Mononuclear cell (primary cell): ENCODE results near the gene PEAK1. TPM values are rescaled to one million over a fixed set of nuclear protein-coding genes. Genes with fewer than 3 reads are reported as not detected.
"Not testable (repeated sequence)": the region's sequence is repeated elsewhere in the genome, so short reads cannot be mapped to it uniquely, and the experiment has no call there.

ENCODE experiments used
- H3K27me3 ChIP-seq: 2 replicates; pipeline ENCODE4 v1.6.0; 2011; ENCODE audit warnings: low read length, control low read depth; ENCODE audit not compliant: insufficient read depth
- H3K4me1 ChIP-seq: 2 replicates; pipeline ENCODE4 v1.5.1; 2011; ENCODE audit warnings: mild to moderate bottlenecking, low read length, control low read depth; ENCODE audit not compliant: insufficient read depth
- H3K4me3 ChIP-seq: 2 replicates; pipeline ENCODE4 v1.5.1; 2011; ENCODE audit warnings: mild to moderate bottlenecking, low read length, moderate library complexity
- H3K9me3 ChIP-seq: 2 replicates; pipeline ENCODE4 v1.5.1; 2011; ENCODE audit warnings: low read depth, mild to moderate bottlenecking, control low read depth, low read length
- total RNA-seq: library from RNA; depleted of rRNA; stranded (reverse); fragments of >200 nt; gene quantifications from one replicate; pipeline ENCODE4 v1.2.3, GENCODE V29; 2012

PEAK1 gene
- total RNA-seq, 1 donor: 10.8 TPM

GRCh38 chr15:77186594-77187011 lies 233.3 kb downstream of the PEAK1 start:
- H3K9me3 ChIP-seq: no peaks in the 10 kb centered on the region
- no peak overlapping the region for H3K4me3 ChIP-seq
- H3K4me1 ChIP-seq: peaks cover 58% of the 10 kb centered on the region
- H3K27me3 ChIP-seq: no peaks in the 10 kb centered on the region

DNA sequence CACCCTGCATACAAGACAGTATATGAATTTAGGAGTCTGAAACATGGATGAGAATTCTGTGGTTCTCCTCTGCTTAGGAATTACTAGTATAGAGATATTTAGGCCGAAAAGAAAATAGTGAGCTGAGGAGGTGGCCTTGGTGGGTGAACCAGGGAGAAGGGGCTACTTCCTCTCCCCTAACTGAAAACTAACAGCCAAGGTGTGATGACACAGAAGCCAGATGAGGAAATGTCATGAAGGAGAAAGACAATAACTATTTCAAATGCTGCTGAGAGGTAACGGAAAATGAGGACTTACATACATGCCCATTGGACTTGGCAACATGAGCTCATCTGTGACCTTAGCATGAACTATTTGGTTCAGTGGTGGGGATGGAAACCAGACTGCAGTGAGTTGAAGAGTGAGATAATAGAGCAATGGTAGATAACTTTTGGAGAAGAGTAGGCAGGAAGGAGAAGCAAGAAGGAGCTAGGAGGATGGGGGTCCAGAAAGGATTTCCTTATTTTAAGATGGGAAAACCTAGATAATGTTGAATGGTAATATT lies 234.6 kb downstream of the PEAK1 start:
- H3K4me1 ChIP-seq: peaks cover 71% of the 10 kb centered on the region
- no peaks in the 10 kb centered on the region for H3K27me3 ChIP-seq
- no peaks in the 10 kb centered on the region for H3K9me3 ChIP-seq
- H3K4me3 ChIP-seq: no peak overlapping the region

GRCh38 chr15:77184352-77184751 lies 235.6 kb downstream of the PEAK1 start:
- H3K4me1 ChIP-seq: peaks cover 77% of the 10 kb centered on the region
- not testable (repeated sequence) for H3K27me3 ChIP-seq, H3K4me3 ChIP-seq, H3K9me3 ChIP-seq

- Histone ChIP-seq H3K27me3 (no peaks in the 10 kb centered on the region), H3K4me3 (no peak overlapping the region), H3K9me3 (no peaks in the 10 kb centered on the region), H3K4me1 (peaks cover 72% of the 10 kb centered on the region)
Measured at GRCh38 chr15:77183066-77183465, 236.8 kb downstream of the PEAK1 start.

DNA sequence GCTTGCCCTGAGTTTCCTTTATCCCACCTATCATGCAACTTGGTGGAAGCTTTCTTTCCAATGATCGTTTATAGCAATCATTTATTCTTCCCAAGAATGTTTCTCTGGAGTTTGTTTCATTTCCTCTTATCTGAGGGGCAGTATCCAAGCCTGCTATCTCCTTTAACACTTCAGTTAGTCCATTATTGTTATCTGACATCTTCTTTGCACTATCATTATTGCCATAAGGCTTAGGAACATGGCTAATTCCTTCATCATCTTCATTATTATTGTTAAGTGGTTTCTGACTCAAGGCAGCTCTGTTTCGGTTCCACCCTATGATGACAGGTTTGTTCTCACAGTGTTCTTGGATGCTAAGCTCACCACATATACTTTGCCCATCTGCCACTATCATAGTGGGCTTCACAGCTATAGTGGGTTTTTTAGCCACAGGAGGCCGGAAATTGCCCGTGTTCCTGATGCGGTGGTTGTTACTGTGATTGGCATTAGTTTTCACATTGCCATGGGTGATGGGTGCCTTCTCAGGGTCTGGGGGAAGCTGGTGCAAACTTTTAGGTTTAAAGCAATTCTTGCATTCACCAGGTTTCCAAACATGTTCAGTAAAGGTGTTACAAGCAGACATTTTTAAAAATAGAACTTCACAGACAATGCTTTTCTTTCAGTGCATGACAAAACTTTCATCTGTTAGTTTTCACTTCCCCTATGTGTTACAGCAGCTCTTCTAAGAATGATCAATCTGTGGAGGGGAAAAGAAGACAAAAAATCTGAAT lies 238.4 kb downstream of the PEAK1 start:
- Histone ChIP-seq H3K4me3 (no peak overlapping the region), H3K27me3 (no peaks in the 10 kb centered on the region), H3K4me1 (peaks cover 56% of the 10 kb centered on the region), H3K9me3 (no peaks in the 10 kb centered on the region)

GRCh38 chr15:77180757-77181156 lies 239.1 kb downstream of the PEAK1 start:
- Histone ChIP-seq H3K4me3 (no peak overlapping the region), H3K4me1 (peaks cover 53% of the 10 kb centered on the region)

DNA sequence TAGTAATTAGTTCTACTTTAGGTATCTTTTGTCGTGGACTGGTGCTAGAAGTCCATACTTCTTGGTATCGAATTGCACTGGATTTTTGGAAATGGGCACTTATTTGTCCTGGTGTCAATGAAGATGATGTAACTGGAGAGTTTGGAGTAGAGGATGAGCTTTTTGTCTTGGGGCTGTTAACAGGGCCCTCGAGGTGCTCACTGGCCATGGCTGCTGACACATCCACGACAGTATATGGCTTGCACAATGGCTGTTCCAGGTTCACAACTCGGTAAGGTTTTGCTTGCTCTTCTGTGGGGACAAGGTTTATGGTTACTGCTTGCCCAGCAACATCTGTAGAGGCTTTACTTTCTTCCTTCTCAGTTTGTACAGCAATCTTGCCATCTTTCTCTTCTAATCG lies 239.6 kb downstream of the PEAK1 start:
- H3K27me3 ChIP-seq: no peaks in the 10 kb centered on the region
- peaks cover 51% of the 10 kb centered on the region for H3K4me1 ChIP-seq
- no peaks in the 10 kb centered on the region for H3K9me3 ChIP-seq
- no peak overlapping the region for H3K4me3 ChIP-seq

More at GRCh38 chr15:77180757-77181156, 239.1 kb downstream of the PEAK1 start:
- Histone ChIP-seq H3K27me3 (no peaks in the 10 kb centered on the region), H3K9me3 (no peaks in the 10 kb centered on the region)

- H3K4me1 ChIP-seq: peaks cover 46% of the 10 kb centered on the region
- H3K9me3 ChIP-seq: no peaks in the 10 kb centered on the region
- no peak overlapping the region for H3K4me3 ChIP-seq
- no peaks in the 10 kb centered on the region for H3K27me3 ChIP-seq
Measured at GRCh38 chr15:77179541-77179998, 240.3 kb downstream of the PEAK1 start.

DNA sequence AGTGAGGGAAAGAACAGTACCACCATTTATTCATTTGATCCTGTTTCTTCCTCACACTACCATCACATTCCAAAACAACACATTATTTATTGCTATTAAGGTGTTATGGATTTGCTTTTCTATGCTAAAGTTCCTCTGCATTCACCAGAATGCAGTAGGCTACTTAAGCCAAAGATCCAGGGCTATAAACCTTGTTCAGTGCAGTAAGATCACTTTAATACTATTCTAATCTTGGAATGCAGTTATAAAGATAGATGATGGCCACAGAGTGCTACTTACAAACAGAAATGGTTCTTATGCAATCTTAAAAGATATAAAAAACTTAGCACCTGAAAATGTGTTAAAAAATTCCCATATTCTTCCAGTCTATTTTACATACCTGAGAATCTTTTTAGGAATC lies 241.5 kb downstream of the PEAK1 start:
- H3K9me3 ChIP-seq: no peaks in the 10 kb centered on the region
- no peaks in the 10 kb centered on the region for H3K27me3 ChIP-seq
- peaks cover 43% of the 10 kb centered on the region for H3K4me1 ChIP-seq
- H3K4me3 ChIP-seq: no peak overlapping the region

DNA sequence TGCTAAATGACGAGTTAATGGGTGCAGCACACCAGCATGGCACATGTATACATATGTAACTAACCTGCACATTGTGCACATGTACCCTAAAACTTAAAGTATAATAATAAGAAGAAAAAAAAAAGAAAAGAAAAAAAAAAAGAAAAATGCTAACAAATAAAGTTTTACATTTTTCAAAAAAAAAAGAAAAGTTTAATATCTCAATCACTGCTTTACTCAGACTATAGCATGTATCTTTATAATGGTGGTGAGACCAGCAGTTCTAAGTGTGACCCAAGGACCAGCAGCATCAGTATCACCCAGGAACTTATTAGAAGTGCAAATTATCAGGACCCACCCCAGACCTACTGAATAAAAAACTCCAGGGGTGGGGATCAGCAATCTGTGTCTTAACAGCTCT lies 243.8 kb downstream of the PEAK1 start:
- peaks cover 25% of the 10 kb centered on the region for H3K4me1 ChIP-seq
- not testable (repeated sequence) for H3K4me3 ChIP-seq, H3K9me3 ChIP-seq, H3K27me3 ChIP-seq

GRCh38 chr15:77173487-77173886 lies 246.4 kb downstream of the PEAK1 start:
- Histone ChIP-seq H3K27me3 (no peaks in the 10 kb centered on the region), H3K4me3 (no peak overlapping the region), H3K4me1 (no peaks in the 10 kb centered on the region), H3K9me3 (no peaks in the 10 kb centered on the region)

DNA sequence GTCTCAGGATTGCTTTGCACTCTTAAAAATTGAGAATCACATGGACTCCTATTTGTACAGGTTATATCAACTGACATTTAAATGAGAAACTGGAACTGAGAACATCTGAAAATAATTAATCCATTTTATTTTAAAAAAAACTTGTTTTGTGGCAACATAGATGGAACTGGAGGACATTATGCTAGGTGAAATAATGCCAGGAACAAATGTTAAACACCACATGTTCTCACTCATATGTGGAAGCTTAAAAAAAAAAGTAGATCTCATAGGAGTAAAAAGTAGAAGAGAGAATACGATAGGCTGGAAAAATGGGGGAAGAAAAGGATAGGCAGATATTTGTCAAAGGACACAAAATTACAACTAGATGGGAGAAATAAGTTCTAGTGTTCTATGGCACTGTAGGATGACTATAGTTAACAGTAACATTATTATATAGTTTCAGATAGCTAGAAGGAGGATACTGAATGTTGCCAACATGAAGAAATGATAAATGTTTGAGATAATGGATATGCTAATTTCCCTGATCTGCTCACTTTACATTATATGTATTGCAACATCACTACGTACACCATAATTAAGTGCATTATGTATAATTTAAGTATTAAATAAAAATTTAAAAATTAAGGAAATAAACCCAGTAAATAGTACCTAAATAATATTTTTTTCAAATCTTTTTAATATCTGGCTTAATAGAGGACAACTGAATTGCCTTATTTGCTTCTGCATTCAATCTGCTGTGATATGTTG lies 248.5 kb downstream of the PEAK1 start:
- H3K27me3 ChIP-seq: no peaks in the 10 kb centered on the region
- H3K4me1 ChIP-seq: no peaks in the 10 kb centered on the region
- no peaks in the 10 kb centered on the region for H3K9me3 ChIP-seq
- no peak overlapping the region for H3K4me3 ChIP-seq

GRCh38 chr15:77168616-77169015 lies 251.3 kb downstream of the PEAK1 start:
- no peaks in the 10 kb centered on the region for H3K9me3 ChIP-seq
- H3K4me1 ChIP-seq: no peaks in the 10 kb centered on the region
- H3K27me3 ChIP-seq: no peaks in the 10 kb centered on the region
- no peak overlapping the region for H3K4me3 ChIP-seq

GRCh38 chr15:77168141-77168540 lies 251.8 kb downstream of the PEAK1 start:
- Histone ChIP-seq H3K4me3 (no peak overlapping the region), H3K27me3 (no peaks in the 10 kb centered on the region), H3K4me1 (peaks cover 3% of the 10 kb centered on the region), H3K9me3 (no peaks in the 10 kb centered on the region)

GRCh38 chr15:77167406-77167805 lies 252.5 kb downstream of the PEAK1 start:
- peaks cover 6% of the 10 kb centered on the region for H3K4me1 ChIP-seq
- no peak overlapping the region for H3K4me3 ChIP-seq
- no peaks in the 10 kb centered on the region for H3K27me3 ChIP-seq
- H3K9me3 ChIP-seq: no peaks in the 10 kb centered on the region
